Loucy (cell line): ENCODE data around the gene AQP7.

Experiments used
- H2AFZ ChIP-seq: fragments of 200-600 bp; sonication (generic); 2 replicates; pipeline ENCODE4 v1.6.0; 2016; ENCODE audit warnings: antibody characterized with exemption, mild to moderate bottlenecking, low read length, moderate library complexity
- H3F3A ChIP-seq: fragments of 200-600 bp; 2 replicates; pipeline ENCODE4 v1.6.0; 2016; ENCODE audit warnings: antibody characterized with exemption, low read depth, mild to moderate bottlenecking
- H3K27me3 ChIP-seq: fragments of 200-600 bp; sonication (generic); 2 replicates; pipeline ENCODE4 v1.6.1; 2014; ENCODE audit warnings: low read length, mild to moderate bottlenecking; ENCODE audit not compliant: insufficient read depth, poor library complexity, severe bottlenecking
- H3K36me3 ChIP-seq: fragments of 200-600 bp; sonication (generic); 2 replicates; pipeline ENCODE4 v1.6.1; 2016; ENCODE audit warnings: low read length; ENCODE audit not compliant: insufficient read depth
- H3K4me1 ChIP-seq: fragments of 200-600 bp; sonication (generic); 2 replicates; pipeline ENCODE4 v1.5.1; 2014; ENCODE audit warnings: low read length, mild to moderate bottlenecking; ENCODE audit not compliant: insufficient read depth, poor library complexity, severe bottlenecking
- H3K4me2 ChIP-seq: fragments of 200-600 bp; sonication (generic); 2 replicates; pipeline ENCODE4 v1.6.0; 2014; ENCODE audit warnings: antibody characterized with exemption, low read length, low read depth, mild to moderate bottlenecking; ENCODE audit not compliant: poor library complexity, severe bottlenecking
- H3K4me3 ChIP-seq: fragments of 200-600 bp; sonication (generic); 2 replicates; pipeline ENCODE4 v1.5.1; 2014; ENCODE audit warnings: low read length, mild to moderate bottlenecking, mixed read lengths; ENCODE audit not compliant: poor library complexity, severe bottlenecking
- H3K79me2 ChIP-seq: fragments of 200-600 bp; sonication (generic); 2 replicates; pipeline ENCODE4 v1.6.1; 2014; ENCODE audit warnings: low read length; ENCODE audit not compliant: insufficient read depth
- H3K9ac ChIP-seq: fragments of 200-600 bp; sonication (generic); 2 replicates; pipeline ENCODE4 v1.6.0; 2014; ENCODE audit warnings: mild to moderate bottlenecking, low read depth, low read length, moderate library complexity; ENCODE audit not compliant: poor library complexity, severe bottlenecking
- H3K9me2 ChIP-seq: fragments of 200-600 bp; sonication (generic); replicated peaks from 2 replicates; pipeline ENCODE4 v1.6.1; 2016; ENCODE audit warnings: low read depth, low read length, mixed read lengths
- H3K9me3 ChIP-seq: fragments of 200-600 bp; sonication (generic); 2 replicates; pipeline ENCODE4 v1.6.1; 2014; ENCODE audit warnings: mild to moderate bottlenecking, antibody characterized with exemption, low read length, low read depth; ENCODE audit not compliant: insufficient read depth
- H4K20me1 ChIP-seq: fragments of 200-600 bp; sonication (generic); 2 replicates; pipeline ENCODE4 v1.6.0; 2014; ENCODE audit warnings: antibody characterized with exemption, low read length, mild to moderate bottlenecking; ENCODE audit not compliant: insufficient read depth, poor library complexity, severe bottlenecking
- CTCF ChIP-seq: fragments of 200-600 bp; sonication (generic); conservative IDR thresholded peaks from 2 replicates; pipeline ENCODE4 v1.5.1; 2014; ENCODE audit warnings: mild to moderate bottlenecking, antibody characterized with exemption, low read length
- EZH2phosphoT487 ChIP-seq: fragments of 200-600 bp; IDR thresholded peaks from 2 replicates; pipeline ENCODE4 v1.6.1; 2018; ENCODE audit warnings: antibody characterized with exemption, mild to moderate bottlenecking, moderate library complexity, borderline replicate concordance

The AQP7 gene

DNA sequence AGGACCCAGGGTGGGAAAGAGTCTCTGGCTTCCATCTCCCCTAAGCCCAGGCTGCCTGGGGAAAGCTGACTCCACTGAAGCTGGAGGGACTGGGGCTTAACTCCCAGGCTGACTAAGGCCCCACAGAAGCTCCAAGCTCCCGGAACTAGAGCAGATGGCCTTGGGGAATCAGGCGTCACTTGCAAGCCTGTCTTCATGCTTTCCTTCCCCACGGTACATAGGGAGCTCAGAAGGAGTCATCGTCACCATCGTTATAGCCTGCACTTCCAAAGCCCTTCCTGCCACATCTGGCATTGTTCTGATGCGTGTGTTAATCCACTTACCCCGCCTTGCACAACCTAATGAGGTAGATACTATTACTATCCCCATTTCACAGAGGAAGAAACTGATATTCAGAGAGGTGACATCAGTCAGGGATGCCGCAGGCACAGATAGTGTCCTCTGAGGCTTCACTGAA, 33.5 kb upstream of the AQP7 start:
- no peak for TF ChIP-seq EZH2phosphoT487
- TF ChIP-seq CTCF: no peak
- H3K4me3 ChIP-seq: no peak overlapping the region
- no peaks in the 10 kb centered on the region for H3K79me2 ChIP-seq
- H2AFZ ChIP-seq: no peak overlapping the region
- no peaks in the 10 kb centered on the region for H3K27me3 ChIP-seq
- H3K9ac ChIP-seq: no peak overlapping the region
- H3K9me3 ChIP-seq: no peaks in the 10 kb centered on the region
- H3K36me3 ChIP-seq: no peaks in the 10 kb centered on the region
- no peak overlapping the region for H3K4me2 ChIP-seq
- H3F3A ChIP-seq: no peaks in the 10 kb centered on the region
- H3K4me1 ChIP-seq: no peaks in the 10 kb centered on the region
- no peaks in the 10 kb centered on the region for H3K9me2 ChIP-seq
- H4K20me1 ChIP-seq: no peaks in the 10 kb centered on the region

DNA sequence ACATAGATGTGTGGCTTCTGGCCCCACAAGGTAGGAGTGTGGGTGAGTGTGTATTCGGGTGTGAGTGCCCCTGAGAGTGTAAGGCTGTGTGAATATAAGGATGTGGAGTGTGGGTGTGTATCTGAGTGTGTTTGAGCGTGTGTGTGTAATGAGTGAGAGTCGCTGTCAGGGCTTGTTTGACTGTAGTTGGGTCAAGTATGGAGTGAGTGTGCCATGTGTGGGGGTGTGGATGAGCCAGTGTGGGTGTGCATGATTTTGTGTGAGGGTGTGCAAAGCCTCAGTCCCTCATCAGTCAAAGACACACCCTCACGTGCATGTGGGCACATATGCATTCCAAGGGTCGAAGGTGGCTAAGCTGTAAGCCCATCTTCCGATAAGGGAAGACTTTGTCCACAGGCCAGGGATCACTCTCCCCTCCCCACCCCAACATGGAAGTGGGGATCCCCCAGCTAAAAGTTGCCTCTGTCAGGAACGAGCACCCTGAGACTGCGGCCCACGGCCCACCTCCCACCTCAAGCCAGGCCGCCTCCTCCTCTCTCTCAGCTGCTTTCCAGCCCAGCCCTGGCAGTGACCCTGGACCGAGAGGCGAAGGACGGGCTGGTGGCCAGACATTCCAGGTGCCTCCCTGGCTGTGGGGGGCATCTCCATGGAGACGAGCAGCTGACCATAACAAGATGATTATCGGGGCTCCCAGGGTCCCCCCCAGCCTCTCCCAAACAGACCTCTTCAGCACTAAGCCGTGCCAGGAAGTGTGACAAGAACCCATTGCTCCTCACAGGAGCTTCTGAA, 32.1 kb upstream of the AQP7 start:
- Histone ChIP-seq H3F3A (no peaks in the 10 kb centered on the region), H3K27me3 (no peaks in the 10 kb centered on the region), H3K4me2 (no peak overlapping the region), H3K9me3 (no peaks in the 10 kb centered on the region), H2AFZ (no peak overlapping the region), H3K36me3 (no peaks in the 10 kb centered on the region), H3K4me1 (no peaks in the 10 kb centered on the region), H4K20me1 (no peaks in the 10 kb centered on the region), H3K9me2 (no peaks in the 10 kb centered on the region), H3K9ac (no peak overlapping the region), H3K4me3 (no peak overlapping the region), H3K79me2 (no peaks in the 10 kb centered on the region)
- TF ChIP-seq CTCF (no peak), EZH2phosphoT487 (no peak)

- Histone ChIP-seq H3K4me1 (no peaks in the 10 kb centered on the region), H3K4me3 (no peak overlapping the region), H3F3A (no peaks in the 10 kb centered on the region), H3K36me3 (no peaks in the 10 kb centered on the region), H4K20me1 (no peaks in the 10 kb centered on the region), H2AFZ (no peak overlapping the region; the same call in 1 of the 2 replicates), H3K9me2 (no peaks in the 10 kb centered on the region), H3K9ac (no peak overlapping the region), H3K4me2 (no peak overlapping the region), H3K27me3 (no peaks in the 10 kb centered on the region), H3K79me2 (no peaks in the 10 kb centered on the region), H3K9me3 (no peaks in the 10 kb centered on the region)
- TF ChIP-seq CTCF: no peak
- no peak for TF ChIP-seq EZH2phosphoT487
These were observed 31.5 kb upstream of the AQP7 start for GRCh38 chr9:33433871-33434270.
